GM18526 (cell line): Measurements from ENCODE around the gene MVK.

Experiments
- POLR2A ChIP-seq: IDR thresholded peaks from 3 replicates; pipeline ENCODE4 v1.6.1; 2011; ENCODE audit not compliant: insufficient read length; ENCODE audit errors: extremely low read depth

MVK gene

DNA sequence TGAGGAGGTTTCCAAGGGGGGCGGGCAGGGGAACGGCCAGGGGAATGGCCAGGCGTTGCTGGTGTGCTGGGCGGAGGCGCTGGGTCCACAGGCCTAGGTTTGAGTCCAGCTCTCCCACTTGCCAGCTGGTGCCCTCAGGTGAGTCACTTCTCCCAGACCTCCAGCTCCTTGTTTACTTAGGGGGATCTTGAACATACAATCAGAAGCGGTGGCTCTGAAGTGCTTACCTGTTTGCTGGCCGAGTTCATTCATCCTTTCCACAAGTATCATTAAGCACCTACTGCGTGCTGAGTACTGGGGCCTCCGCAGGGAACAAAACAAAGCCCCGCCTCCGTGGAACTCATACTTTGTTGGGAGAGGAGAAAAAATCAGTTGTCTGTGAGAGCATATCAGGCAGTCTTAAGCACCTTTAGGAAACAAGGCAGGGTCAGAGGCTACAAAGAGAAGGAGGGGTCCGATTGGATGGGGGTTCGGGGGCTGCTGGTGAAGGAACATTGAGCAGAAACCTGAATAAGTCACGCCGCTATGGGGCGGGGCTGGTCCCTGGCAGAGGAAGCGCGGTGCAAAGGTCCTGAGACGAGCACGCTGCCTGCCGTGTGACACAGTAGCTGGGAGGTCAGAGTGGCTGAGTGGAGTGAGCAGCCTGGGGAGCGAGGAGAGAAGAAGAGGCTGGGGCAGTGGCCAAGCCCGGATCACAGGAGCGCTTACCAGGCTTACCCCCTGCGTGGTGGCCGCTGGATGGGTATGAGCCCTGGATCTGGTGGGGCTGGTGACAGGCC is 15.1 kb downstream of the MVK start:
- no peak for TF ChIP-seq POLR2A

DNA sequence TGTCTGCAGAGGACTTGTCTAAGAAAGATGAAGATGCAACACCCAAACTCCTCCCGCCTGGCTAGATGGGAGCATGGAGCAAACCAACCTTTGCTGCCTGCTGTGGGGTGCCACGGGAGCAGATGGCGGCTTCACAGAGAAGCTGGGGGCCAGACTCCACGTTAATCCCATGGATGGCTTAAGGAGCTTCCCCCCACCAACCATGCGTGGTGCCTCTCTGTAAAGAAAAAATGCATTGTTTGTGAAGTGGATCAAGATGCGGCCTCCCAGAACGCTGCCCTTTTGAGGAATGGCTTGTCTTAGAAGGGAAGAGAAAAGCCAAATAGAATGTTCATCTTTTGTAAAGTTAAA is 15.6 kb downstream of the MVK start:
- TF ChIP-seq POLR2A = no peak

DNA sequence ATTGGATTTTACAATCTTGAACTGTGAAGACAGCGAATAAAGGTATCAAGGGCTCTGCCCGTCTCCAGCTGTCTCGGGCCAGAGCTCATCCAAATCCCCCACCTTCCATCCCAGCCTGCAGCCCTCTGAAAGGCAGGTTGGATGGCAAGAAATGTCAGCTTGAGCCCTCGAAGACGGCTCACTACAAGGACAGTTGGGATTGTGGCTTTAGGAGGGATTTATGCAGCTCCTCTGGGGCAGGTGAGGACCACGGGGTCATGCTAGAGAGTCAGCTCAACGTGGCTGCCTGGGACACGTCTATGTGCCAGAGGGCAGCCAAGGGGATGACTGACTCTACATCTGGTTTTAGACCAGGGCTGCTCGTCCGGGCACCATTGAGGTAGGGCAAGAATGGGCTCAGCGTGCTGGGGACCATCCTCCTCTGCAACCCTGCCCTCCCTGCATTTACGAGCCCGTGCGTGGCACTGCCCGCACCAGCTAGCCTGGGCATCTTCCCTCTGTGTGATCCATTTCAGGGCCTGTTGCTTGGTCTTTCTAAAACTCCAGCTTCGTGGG is 16.2 kb downstream of the MVK start:
- no peak for TF ChIP-seq POLR2A

GRCh38 chr12:109590566-109590965 is 17.0 kb downstream of the MVK start:
- TF ChIP-seq POLR2A = no peak

GRCh38 chr12:109591041-109591440 is 17.4 kb downstream of the MVK start:
- TF ChIP-seq POLR2A = no peak

- TF ChIP-seq POLR2A = no peak
Measured at GRCh38 chr12:109592195-109592904, 18.8 kb downstream of the MVK start.

DNA sequence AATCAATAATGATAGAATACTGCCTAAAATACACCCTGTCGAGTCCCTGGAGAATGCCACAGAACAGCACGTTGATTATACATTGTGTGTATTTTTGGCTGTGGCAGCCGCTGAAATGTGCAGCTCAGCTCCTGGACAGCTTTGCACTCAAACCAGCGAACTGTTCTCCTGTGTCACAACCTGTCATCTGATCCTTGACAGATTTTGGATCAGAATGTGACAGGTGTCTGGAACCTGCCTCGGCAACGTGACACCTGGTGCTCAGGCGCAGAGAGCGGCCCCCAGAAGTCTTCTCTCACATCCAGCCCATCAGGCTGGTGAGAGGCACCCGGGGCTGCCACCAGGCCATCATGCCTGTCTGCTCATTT is 19.3 kb downstream of the MVK start:
- TF ChIP-seq POLR2A = no peak

DNA sequence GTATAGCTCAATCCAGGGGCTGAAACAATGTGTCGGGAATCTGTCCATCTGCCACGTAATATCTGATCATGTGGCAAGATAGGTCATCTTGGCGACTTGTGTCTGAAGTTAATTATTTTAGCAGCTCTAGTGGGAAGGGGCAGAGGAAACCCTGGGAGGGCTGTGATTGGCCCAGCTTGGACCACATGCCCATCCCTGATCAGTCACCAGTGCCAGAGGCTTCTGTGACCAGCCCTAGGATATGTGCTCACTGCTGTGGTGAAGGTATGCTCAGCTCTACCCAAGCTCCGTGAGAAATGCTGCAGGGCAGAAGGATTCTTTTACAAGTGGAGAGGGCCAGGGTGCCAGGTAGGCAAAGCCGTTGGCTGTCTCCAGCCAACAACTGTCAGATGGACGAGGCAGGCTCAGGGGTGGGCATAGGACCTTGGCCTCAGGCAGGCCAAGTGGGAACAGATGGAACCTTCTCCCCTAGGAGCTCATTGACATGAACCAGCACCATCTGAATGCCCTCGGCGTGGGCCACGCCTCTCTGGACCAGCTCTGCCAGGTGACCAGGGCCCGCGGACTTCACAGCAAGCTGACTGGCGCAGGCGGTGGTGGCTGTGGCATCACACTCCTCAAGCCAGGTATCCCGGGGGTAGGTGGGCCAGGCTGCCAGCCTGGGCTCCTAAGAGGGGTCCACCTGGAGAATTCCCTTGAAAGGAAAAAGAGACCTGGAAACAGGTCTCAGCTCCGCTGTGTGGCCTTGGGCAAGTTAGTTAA is 21.1 kb downstream of the MVK start:
- no peak for TF ChIP-seq POLR2A

DNA sequence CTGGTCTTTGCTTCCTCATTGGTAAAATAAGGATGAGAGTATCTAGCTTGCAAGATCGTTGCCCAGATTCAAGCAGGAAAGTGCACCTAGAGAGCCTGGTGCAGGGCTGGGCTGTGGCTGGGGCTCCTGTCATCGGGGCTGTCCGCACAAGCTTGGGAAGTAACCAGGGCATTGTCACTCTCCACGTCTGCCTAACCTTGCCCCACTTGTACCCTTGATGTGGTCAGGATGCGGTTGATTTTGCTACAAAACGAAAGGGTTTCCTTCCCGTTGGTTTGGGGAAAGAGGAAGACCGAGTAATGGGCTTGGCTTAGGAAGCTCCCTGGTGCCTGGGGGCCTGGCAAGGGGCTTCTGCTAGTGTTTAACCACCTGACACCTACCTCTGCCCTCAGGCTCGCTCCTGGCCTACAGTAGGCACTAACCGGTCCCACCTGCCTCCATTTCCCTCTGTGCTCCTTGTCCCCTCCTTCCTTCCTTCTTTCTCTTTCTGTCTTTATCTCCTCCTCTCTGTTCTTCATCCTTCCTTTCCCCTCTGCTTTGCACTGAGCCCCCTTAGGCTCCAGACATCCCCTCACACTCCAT is 21.8 kb downstream of the MVK start:
- no peak for TF ChIP-seq POLR2A

GRCh38 chr12:109596418-109597244 is 23.0 kb downstream of the MVK start:
- no peak for TF ChIP-seq POLR2A

DNA sequence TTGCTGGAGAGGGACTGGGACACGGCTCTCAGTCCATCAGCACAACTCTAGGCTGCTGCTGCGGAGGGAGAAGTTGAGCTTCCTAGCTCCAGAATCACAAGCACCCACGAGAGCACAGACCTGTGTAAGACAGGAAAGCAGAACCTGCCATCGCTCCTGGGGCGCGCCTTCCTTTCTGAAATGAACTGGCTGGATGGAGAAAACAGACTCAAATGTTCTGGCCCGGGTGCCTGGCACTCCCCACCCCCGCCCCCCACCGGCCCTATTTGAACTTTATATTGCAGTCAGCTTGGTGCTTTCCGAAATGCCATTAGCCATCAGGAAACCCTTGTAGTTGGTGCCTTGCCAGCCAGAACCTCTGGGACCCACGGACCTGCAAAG is 23.8 kb downstream of the MVK start:
- no peak for TF ChIP-seq POLR2A

DNA sequence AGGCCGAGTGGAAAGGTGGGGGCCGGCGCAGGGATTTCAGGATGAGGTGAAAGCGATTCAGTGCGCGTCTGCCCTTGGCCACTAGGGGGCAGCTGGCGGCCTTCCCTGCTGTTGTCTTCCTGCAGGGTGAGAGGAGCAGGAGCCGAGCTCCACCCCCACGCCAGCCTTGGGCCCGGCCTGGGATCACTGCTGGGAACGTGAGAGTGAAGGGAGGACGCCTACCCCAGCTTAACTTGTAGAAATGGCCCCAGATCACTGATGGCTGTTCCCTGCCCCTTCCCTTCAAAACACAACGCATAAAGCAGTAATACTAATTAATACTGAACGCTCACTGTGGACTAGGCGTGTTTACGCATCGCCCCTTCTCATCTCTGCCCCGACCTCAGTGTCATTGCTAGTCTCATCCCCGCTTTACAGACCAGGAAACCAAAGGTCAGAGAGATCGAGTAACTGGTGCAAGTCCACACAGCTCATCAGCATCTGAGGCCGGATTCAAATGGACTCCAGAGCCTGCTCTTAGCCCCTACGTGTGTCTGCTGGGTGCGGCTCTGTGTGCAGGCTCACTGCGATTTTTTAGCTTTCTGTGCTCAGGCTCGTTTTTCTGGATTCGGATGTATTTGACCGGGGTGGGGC is 24.3 kb downstream of the MVK start:
- TF ChIP-seq POLR2A = no peak

- TF ChIP-seq POLR2A = no peak
Measured at GRCh38 chr12:109598428-109598854, 24.8 kb downstream of the MVK start.

DNA sequence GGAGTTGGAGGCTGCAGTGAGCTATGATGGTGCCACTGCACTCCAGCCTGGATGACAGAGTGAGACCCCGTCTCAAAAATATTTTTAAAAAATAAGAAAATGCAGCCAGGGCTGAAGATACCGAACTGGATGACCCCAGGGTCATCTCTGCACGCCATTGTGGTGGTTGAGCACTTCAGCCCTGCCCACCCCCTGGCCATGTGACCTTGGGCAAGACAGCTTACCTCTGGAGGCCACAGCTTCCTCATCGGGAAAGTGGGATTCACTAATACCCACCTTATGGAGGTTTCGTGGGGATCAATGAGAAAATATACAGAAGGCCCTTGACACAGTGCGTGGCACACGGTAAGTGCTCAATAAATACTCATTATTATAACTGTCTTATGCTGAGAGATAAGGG is 25.5 kb downstream of the MVK start:
- no peak for TF ChIP-seq POLR2A
